ACC112 (cell line): ENCODE results near the gene TSHZ2.
"Not testable (repeated sequence)": the region's sequence is repeated elsewhere in the genome, so short reads cannot be mapped to it uniquely, and the experiment has no call there.

ENCODE experiments used
- H2AFZ ChIP-seq: fragments of 200-600 bp; sonication (generic); one replicate; pipeline ENCODE4 v1.6.0; 2017; ENCODE audit warnings: antibody characterized with exemption, low read length; ENCODE audit not compliant: unreplicated experiment
- H3K27ac ChIP-seq: fragments of 200-600 bp; sonication (generic); 2 replicates; pipeline ENCODE4 v1.5.1; 2014; ENCODE audit warnings: low read depth, mild to moderate bottlenecking, antibody characterized with exemption, low read length, moderate library complexity
- H3K27me3 ChIP-seq: fragments of 200-600 bp; sonication (generic); 2 replicates; pipeline ENCODE4 v1.6.1; 2014; ENCODE audit warnings: mild to moderate bottlenecking, antibody characterized with exemption, low read length, moderate library complexity, mixed read lengths; ENCODE audit not compliant: insufficient read depth
- H3K36me3 ChIP-seq: fragments of 200-600 bp; sonication (generic); 2 replicates; pipeline ENCODE4 v1.6.1; 2016; ENCODE audit warnings: mild to moderate bottlenecking, antibody characterized with exemption, low read length, moderate library complexity, mixed read lengths; ENCODE audit not compliant: insufficient read depth
- H3K4me1 ChIP-seq: fragments of 200-600 bp; sonication (generic); one replicate; pipeline ENCODE4 v1.6.1; 2016; ENCODE audit warnings: low read length, mixed read lengths; ENCODE audit not compliant: insufficient read depth, unreplicated experiment, control insufficient read depth
- H3K4me3 ChIP-seq: fragments of 200-600 bp; sonication (generic); 2 replicates; pipeline ENCODE4 v1.5.1; 2014; ENCODE audit warnings: mild to moderate bottlenecking, low read depth, low read length
- H3K79me2 ChIP-seq: fragments of 200-600 bp; sonication (generic); one replicate; pipeline ENCODE4 v1.6.0; 2016; ENCODE audit warnings: low read length; ENCODE audit not compliant: control insufficient read depth, unreplicated experiment, insufficient read depth

Gene TSHZ2

DNA sequence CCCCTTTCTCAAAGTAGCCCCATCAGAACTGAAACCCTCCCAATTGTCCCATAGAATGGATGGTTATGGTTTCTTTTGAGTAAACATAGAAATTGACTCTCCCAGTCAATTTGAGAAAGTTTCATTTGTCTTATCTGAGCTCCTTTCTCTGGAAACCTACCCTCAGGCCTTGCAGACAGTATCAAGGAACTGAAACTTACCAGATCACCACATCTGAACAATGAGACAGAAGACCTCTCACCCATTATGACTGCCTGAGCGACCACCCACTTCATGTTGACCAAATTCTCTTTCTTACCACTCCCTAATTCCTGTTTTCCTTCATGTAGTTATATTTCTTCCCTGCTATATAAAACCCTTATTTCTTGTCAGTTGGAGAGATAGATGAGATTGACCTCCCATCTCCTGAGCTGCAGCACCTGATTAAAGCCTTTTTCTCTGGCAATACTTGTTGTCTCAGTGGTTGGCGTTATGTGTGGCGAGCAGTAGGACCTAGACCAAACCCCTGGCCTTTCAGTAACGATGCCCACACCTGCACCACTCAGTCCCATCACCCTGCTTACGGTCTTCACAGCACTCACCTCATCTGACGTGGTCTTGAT, 482.6 kb downstream of the TSHZ2 start:
- H2AFZ ChIP-seq, result no peak overlapping the region
- H3K79me2 ChIP-seq, result no peaks in the 10 kb centered on the region
- H3K27me3 ChIP-seq, result no peaks in the 10 kb centered on the region
- no peak overlapping the region for H3K27ac ChIP-seq
- H3K36me3 ChIP-seq, result no peaks in the 10 kb centered on the region
- H3K4me1 ChIP-seq, result no peaks in the 10 kb centered on the region
- no peak overlapping the region for H3K4me3 ChIP-seq

DNA sequence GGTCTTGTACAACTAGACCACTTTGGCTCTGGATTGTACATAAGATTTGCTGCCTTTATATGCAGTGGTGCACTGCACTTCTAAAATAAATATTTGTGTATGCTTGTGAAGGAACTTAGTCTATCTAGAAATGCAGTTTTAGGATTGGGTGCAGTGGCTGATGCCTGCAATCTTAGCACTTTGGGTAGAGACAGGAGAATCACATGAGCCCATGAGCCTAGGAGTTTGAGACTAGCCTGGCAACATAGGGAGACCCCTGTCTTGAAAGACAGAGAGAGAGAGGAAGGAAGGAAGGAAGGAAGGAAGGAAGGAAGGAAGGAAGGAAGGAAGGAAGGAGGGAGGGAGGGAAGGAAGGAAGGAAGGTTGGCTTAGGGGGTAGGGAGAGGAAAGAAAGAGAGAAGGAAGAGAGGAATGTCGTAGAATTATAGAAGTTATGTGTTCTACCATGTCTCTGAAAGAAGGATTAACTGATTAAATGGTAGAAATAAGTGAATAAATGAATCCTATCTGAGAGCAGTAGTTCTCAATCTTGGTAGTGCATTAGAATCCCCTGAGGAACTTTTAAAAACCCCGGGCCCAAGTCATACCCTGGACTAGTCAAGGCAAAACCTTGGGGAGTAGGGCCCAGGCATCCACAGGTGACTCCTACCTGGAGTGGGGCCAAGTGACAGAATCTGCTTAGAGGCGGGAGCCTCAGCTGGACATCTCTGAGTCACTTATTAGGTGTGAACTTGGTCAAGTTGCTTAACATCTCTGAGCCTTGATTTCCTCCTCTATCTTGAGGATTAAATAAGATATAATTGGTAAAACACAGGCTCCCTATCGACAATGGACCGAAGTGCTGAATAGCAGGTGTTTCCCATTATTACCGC, 491.2 kb downstream of the TSHZ2 start:
- H3K36me3 ChIP-seq, result no peaks in the 10 kb centered on the region
- H2AFZ ChIP-seq, result no peak overlapping the region
- no peak overlapping the region for H3K4me3 ChIP-seq
- no peaks in the 10 kb centered on the region for H3K27me3 ChIP-seq
- H3K27ac ChIP-seq, result no peak overlapping the region
- no peaks in the 10 kb centered on the region for H3K4me1 ChIP-seq
- no peaks in the 10 kb centered on the region for H3K79me2 ChIP-seq

DNA sequence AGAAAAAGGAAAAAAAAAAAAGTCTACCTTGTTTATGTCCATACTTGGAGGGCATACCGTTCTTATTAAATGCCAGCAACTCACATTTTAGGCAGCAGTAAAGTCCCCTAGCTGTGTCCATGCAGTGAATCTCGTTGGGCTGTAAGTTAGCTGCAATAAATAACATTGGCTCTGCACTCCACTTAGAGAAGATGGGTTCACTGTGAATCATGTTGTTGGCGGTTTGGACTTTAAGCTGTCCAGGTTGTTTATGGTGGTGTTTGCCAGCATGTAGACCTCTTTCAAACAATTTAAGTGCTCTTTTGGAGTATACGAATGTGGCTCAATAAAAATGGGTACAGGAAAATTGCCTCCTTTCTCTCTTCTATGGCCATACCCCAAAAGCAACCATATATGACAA, 494.1 kb downstream of the TSHZ2 start:
- H3K36me3 ChIP-seq, result no peaks in the 10 kb centered on the region
- H3K27me3 ChIP-seq, result no peaks in the 10 kb centered on the region
- no peaks in the 10 kb centered on the region for H3K79me2 ChIP-seq
- no peak overlapping the region for H2AFZ ChIP-seq
- H3K4me3 ChIP-seq, result no peak overlapping the region
- H3K27ac ChIP-seq, result no peak overlapping the region
- H3K4me1 ChIP-seq, result no peaks in the 10 kb centered on the region

DNA sequence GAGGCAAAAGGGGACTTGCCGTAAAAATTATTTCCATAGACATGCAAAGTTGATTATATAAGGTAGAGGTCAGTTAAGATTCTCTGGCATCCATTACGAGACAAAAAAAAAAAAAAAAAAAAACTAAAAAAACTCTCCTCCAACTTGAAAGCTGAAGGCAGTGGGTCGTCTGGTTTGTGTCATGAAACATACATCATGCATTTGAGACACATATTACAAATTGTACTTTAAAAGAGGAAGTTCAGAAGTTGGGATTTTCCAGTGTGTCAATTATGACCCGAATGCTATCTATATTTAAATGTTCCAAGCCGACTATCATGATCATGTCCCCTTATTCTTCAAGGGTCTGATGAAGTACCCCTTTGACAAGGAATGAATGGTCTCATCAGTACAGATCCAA, 496.4 kb downstream of the TSHZ2 start:
- no peaks in the 10 kb centered on the region for H3K27me3 ChIP-seq
- H2AFZ ChIP-seq, result no peak overlapping the region
- H3K4me3 ChIP-seq, result no peak overlapping the region
- no peaks in the 10 kb centered on the region for H3K36me3 ChIP-seq
- no peaks in the 10 kb centered on the region for H3K79me2 ChIP-seq
- H3K27ac ChIP-seq, result no peak overlapping the region
- H3K4me1 ChIP-seq, result no peaks in the 10 kb centered on the region

DNA sequence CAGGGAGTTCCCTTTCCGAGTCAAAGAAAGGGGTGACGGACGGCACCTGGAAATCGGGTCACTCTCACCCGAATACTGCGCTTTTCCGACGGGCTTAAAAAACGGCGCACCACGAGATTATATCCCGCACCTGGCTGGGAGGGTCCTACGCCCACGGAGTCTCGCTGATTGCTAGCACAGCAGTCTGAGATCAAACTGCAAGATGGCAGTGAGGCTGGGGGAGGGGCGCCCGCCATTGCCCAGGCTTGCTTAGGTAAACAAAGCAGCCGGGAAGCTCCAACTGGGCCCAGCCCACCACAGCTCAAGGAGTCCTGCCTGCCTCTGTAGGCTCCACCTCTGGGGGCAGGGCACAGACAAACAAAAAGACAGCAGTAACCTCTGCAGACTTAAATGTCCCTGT, 500.7 kb downstream of the TSHZ2 start:
- not testable (repeated sequence) for H3K4me1 ChIP-seq, H3K27ac ChIP-seq, H3K79me2 ChIP-seq, H2AFZ ChIP-seq, H3K4me3 ChIP-seq, H3K27me3 ChIP-seq, H3K36me3 ChIP-seq

DNA sequence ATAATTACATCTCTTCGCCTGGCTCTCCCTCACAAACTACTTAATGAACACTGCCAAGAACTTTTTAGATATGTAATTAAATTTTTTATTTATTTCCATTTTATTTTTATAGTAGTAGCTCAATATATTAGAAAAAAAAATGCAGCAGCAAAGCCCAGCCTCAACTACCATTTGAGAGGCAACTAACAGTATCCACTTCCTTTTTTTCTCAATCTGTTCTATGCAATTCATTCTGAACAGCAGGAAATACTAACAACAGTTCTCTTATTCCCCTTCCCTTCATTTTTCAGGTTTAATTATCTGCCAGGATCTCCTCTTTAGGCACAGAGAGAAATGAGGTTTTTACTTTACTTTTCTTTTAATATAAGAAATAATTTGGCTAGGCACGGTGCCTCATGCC, 508.8 kb downstream of the TSHZ2 start:
- no peaks in the 10 kb centered on the region for H3K27me3 ChIP-seq
- no peak overlapping the region for H3K27ac ChIP-seq

DNA sequence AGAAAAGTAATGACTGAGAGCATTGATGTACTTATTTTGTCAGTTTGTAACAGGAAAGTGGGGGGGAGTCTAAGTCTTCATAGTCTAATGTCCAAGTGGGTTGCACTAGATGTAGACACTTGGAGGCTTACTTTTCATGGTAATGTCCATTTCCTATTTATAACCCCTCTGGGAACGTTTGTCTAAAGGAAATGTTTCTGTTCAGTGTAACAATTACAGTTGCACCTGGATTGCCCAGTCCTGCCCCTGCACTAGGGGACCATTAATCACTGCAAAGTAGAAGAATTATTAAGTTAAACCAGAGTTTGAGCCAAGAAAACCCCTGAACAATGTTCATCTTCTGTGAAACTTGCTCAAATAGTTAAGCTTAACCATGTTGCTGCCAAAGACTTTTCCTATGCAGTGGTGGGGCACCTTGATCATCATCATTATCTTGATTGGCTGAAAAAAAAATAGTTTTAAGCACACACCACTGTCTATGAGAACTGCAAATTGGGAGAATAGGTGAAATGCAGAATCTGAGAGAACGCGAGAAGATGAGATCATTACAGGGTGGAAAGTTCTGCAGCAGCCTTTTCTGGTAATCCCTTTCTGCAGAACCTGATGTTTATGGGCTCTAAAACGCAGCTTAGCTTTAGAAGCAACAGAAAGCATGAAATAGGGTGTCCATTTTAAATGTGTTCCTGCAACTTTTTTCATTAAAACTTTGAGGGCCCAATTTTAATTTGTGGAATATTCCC, 515.5 kb downstream of the TSHZ2 start:
- no peaks in the 10 kb centered on the region for H3K79me2 ChIP-seq
- H3K27ac ChIP-seq, result no peak overlapping the region
- H3K4me3 ChIP-seq, result no peak overlapping the region
- H2AFZ ChIP-seq, result no peak overlapping the region
- no peaks in the 10 kb centered on the region for H3K36me3 ChIP-seq
- no peaks in the 10 kb centered on the region for H3K4me1 ChIP-seq
- 0 out of 2 replicates have a peak, but pooled peaks cover 3% of the 10 kb centered on the region for H3K27me3 ChIP-seq

More for the DNA sequence above, 508.8 kb downstream of the TSHZ2 start:
- Histone ChIP-seq H3K79me2 (no peaks in the 10 kb centered on the region), H3K4me1 (no peaks in the 10 kb centered on the region), H2AFZ (no peak overlapping the region), H3K4me3 (no peak overlapping the region), H3K36me3 (no peaks in the 10 kb centered on the region)

DNA sequence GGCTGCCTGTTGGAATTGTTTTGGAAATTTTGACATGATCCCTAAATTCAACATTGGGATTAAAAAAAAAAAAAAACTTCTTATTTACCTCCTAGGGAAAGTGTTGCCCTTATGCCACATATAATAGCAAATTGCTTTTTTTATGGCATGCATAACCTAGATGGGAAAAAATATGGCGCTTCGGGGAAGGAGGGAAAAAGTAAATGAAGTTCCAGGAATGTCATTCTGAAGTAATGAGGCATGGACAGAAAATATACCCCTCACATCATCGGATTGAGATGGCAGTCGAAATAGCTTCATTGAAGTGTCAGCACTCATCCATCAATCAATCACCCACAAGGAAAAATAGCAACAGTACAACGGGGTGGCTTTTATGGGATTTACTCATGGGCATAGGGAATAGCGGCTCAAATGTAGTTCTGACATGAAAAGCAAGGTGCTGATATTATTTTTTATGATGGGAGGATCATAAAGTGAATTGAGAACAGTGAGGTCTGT, 516.7 kb downstream of the TSHZ2 start:
- H3K4me3 ChIP-seq, result no peak overlapping the region
- H3K36me3 ChIP-seq, result no peaks in the 10 kb centered on the region
- no peaks in the 10 kb centered on the region for H3K4me1 ChIP-seq
- H3K79me2 ChIP-seq, result no peaks in the 10 kb centered on the region
- H3K27ac ChIP-seq, result no peak overlapping the region
- no peak overlapping the region for H2AFZ ChIP-seq
- 0 out of 2 replicates have a peak, but pooled peaks cover 3% of the 10 kb centered on the region for H3K27me3 ChIP-seq

DNA sequence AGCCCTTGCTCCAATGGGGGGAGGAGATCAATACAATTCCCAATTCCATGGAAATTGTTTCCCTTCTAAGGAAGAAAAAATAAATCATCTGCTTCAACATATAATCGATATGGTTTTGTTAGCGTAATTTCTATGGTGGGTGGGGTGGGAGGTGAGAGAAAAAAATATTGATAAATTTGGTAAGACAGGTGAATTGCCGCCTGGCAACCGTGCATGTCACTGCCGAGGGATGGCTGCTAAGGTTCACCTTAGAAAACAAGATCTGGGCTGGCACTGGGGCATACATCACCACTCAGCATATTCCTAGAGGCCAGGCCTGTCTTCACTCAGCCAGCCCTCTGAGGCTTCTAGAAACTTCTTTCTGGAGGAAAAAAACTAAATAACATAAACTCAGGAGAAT, 517.4 kb downstream of the TSHZ2 start:
- no peak overlapping the region for H2AFZ ChIP-seq
- no peaks in the 10 kb centered on the region for H3K36me3 ChIP-seq
- H3K27ac ChIP-seq, result no peak overlapping the region
- H3K4me3 ChIP-seq, result no peak overlapping the region
- H3K79me2 ChIP-seq, result no peaks in the 10 kb centered on the region
- 0 out of 2 replicates have a peak, but pooled peaks cover 3% of the 10 kb centered on the region for H3K27me3 ChIP-seq
- H3K4me1 ChIP-seq, result no peaks in the 10 kb centered on the region

DNA sequence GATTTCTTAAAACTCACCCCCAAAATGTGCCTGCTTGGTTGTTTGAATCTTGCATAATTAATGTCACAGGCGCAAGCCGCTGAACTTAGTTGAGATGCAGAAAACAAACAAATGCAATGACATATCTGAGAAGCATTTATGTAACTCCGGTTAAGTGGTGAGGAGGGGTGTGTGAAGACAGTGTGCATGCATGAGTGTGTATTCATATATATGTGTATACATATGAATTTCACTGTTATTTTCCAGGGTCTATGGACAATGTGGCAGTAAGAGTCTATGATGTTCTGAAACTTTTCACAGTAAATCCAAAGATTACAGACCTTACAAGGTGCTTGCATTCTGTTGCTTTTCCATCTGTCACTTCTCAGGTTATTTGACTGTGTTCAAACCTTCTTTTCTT, 518.5 kb downstream of the TSHZ2 start:
- Histone ChIP-seq H2AFZ (no peak overlapping the region), H3K79me2 (no peaks in the 10 kb centered on the region), H3K4me3 (no peak overlapping the region), H3K27me3 (0 out of 2 replicates have a peak, but pooled peaks cover 3% of the 10 kb centered on the region), H3K27ac (no peak overlapping the region), H3K4me1 (no peaks in the 10 kb centered on the region), H3K36me3 (no peaks in the 10 kb centered on the region)
